Stomach (tissue), 4 donors: ENCODE results near the gene ITCH.

ENCODE experiments used
- EP300 ChIP-seq: sonication (generic); formaldehyde crosslinking; IDR thresholded peaks from one replicate; pipeline ENCODE4 v1.6.1; 2017; ENCODE audit warnings: antibody characterized with exemption
- POLR2A ChIP-seq, 4 donors: fragments of 450-650 bp; IDR thresholded peaks; one replicate each; pipeline ENCODE4 v1.6.1; 2016; ENCODE audit warnings: antibody characterized with exemption in 4 of 4, control low read depth in 2 of 4, mild to moderate bottlenecking in 1 of 4, moderate library complexity in 1 of 4
- POLR2AphosphoS5 ChIP-seq, 3 donors: sonication (generic); formaldehyde crosslinking; IDR thresholded peaks; one replicate each; pipeline ENCODE4 v1.6.1; 2016; ENCODE audit warnings: antibody characterized with exemption in 3 of 3
- TF ChIP-seq, protein P1 (sequence below), 7 experiments: fragments of 450-650 bp in 4 of 7; fragments of 200-600 bp in 3 of 7; sonication (generic) in 3 of 7; IDR thresholded peaks; one replicate each; pipeline ENCODE4 v1.5.1; 2016 to 2019; ENCODE audit warnings: antibody characterized with exemption in 7 of 7, control low read depth in 2 of 7, mild to moderate bottlenecking in 1 of 7

DNA sequence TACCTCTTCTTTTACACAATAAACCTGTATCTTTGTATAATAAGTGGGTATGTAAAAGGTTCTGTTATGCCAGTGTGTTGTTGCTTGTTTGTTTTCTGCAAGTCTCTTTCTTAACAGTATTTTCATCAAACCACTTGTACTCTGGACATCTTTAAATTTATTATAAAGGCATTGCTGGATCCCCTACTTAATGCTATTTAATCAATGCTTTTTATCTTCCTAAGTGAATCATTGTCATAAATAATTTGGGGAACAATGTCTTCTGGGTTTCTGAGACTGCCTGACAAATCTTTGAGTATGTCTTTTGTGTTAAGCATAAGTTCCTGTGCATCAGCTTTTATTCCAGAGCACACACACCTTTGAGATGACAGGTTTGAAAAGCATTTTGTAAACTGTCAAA, 64.7 kb downstream of the ITCH start:
- no peak for TF ChIP-seq POLR2A (IDR thresholded peaks at IDR 0.05)
- TF ChIP-seq, protein P1, sequence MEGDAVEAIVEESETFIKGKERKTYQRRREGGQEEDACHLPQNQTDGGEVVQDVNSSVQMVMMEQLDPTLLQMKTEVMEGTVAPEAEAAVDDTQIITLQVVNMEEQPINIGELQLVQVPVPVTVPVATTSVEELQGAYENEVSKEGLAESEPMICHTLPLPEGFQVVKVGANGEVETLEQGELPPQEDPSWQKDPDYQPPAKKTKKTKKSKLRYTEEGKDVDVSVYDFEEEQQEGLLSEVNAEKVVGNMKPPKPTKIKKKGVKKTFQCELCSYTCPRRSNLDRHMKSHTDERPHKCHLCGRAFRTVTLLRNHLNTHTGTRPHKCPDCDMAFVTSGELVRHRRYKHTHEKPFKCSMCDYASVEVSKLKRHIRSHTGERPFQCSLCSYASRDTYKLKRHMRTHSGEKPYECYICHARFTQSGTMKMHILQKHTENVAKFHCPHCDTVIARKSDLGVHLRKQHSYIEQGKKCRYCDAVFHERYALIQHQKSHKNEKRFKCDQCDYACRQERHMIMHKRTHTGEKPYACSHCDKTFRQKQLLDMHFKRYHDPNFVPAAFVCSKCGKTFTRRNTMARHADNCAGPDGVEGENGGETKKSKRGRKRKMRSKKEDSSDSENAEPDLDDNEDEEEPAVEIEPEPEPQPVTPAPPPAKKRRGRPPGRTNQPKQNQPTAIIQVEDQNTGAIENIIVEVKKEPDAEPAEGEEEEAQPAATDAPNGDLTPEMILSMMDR (IDR thresholded peaks at IDR 0.05), result no peak
- no peak for TF ChIP-seq POLR2AphosphoS5 (IDR thresholded peaks at IDR 0.05)
- no peak for TF ChIP-seq EP300
